HG03442 (cell line): Measurements from ENCODE around the gene LOXHD1.

Experiments
- ATAC-seq: cut with Tn5 transposase; IDR thresholded peaks from one replicate; pipeline ENCODE4 v1.9.1; 2021; ENCODE audit warnings: mild to moderate bottlenecking, moderate library complexity; ENCODE audit not compliant: unreplicated experiment

Gene LOXHD1

GRCh38 chr18:46575851-46576250 lies 81.2 kb downstream of the LOXHD1 start:
- ATAC-seq = no peak

DNA sequence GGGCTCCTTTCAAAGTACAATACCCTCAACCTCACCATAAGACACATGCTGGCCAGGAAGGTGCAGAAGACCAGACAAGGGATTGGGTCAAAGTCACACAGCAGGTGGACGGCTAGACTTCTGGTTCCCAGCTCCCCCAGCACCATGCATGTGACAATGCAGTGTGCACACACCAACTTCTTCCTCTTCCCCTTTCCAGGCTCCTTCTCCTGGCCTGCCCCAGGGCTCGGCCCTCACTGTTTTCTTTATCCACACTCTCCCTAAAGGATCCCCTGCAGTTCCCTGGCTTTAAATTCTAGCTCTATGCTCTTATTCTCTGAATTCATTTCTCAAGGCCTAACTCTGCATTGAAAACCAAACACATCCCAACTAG lies 82.3 kb downstream of the LOXHD1 start:
- ATAC-seq = no peak

DNA sequence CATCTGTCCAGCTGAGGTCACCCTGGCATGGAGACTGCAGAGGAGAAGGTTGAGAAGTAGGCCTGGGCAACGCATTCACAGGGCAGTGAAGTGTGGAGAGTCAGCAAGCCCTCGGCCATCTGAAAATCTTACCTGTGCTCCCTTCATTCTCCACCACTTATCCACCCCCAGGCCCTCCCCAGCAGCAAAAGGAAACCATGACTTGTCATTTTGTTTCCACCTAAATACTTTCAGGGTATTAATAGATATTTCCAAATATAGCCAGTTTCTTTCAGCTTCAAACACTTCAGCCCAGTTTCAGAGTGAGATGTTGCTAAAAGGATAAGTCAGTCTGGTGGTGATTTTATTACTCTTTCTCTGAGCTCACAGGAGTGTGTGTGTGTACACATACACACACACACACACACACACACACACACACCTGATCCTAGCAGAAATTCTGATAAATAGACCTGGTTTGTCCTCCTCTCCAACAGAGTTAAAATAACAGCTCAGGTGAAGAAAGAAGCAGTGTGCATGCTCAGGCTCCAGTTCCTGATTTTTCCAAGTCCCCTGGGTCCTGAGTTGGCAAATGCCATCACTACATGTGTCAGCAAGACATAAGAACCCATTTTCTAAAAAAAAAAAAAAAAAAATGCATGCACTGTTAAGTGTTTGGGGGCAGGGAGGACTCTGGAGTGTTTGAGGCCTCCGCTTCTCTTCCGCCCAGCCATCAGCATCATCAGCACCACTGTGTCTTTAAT lies 82.8 kb downstream of the LOXHD1 start:
- ATAC-seq = peak; percentile 72

DNA sequence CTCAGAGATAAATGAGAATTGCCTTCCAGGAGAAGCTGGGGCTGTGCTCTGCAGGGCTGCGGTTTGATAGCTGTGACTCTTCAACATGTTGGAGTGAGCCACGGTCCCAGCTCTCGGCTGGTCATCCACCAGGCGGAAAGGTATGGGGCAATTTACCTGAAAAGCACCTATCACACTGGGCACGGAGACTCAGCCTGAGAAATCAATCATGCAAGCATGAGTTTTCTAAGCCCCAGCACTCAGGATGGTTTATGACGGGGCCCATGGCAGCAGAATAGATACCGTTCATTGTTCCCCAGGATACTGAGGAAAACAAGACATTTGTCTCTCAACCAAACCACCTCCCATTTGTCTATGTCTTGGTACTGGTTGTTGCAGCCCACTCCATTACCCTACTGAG lies 83.9 kb downstream of the LOXHD1 start:
- ATAC-seq = no peak

DNA sequence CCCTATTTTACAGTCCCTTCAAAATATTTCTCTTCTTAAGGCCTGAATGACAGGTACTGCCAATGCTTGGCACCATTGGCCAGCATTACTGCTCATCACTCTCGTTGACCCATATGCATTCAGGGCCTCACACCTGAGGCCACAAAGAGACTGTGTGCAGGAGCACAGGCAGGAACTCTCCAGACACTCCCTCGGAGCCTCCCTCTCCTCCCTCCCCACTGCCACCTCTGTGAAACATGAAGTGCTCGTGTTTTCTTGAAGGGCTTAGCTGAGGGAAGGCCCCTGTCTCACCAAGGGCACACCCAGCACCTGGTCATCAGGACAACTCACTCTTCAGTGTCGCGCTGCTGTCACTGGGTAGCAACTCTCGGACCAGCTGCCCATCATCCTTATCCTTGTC lies 85.3 kb downstream of the LOXHD1 start:
- no peak for ATAC-seq

DNA sequence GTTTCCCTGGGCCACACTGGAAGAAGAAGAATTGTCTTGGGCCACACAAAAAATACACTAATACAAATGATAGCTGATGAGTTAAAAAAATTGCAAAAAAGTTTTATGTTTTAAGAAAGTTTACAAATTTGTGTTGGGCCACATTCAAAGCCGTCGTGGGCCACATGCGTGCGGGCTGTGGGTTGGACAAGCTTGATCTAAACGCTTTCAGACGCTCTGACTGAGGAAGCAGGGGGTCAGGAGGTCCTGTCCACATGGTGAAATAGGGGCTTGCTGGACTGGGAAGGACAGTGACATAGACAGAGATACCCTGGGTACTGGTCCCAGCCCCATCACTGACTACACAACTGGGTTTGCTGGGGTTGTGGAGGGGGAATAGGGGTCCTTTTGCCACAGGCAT lies 86.4 kb downstream of the LOXHD1 start:
- no peak for ATAC-seq

DNA sequence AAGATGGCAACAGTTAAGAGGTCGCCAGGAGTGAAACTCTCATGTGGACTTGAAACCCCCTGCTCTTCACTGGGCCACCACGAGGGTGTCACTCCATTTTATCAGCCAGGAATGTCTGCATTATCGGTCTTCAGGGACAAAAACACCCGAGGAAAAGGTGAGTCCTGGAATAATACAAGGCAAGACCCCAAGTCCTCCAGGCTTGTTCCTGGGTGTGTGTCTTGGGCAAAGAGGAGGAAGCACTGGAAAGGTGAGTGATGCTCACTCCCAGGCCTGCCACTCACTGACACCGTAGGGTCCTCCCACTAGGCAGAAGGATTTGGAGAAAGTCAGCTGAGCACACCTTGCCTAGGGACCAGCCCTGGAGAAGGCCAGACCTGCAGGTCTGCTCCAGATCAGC lies 86.9 kb downstream of the LOXHD1 start:
- no peak for ATAC-seq

- no peak for ATAC-seq
These were observed 87.8 kb downstream of the LOXHD1 start for GRCh38 chr18:46569211-46569610.

- no peak for ATAC-seq
These were observed 89.8 kb downstream of the LOXHD1 start for GRCh38 chr18:46567196-46567595.

GRCh38 chr18:46566111-46566510 lies 90.9 kb downstream of the LOXHD1 start:
- ATAC-seq = no peak

- ATAC-seq = no peak
These were observed 91.8 kb downstream of the LOXHD1 start for GRCh38 chr18:46565256-46565655.

DNA sequence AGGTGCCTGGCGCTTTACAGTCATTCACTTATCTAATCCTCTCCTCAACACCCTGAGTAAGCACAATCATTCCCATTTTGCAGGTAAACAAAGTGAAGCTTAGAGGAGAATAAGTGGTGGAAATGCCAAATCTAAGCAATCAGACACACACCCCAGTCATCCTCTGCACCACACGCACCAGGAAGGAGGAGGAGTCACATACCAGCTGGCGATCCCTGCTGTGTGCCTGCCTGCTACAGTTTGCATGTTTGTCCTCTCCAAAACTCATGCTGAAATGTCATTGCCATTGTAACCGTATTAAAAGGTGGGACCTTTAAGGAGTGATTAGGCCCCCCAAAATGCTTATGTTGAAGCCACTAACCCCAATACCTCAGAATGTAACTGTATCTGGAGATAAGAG lies 93.7 kb downstream of the LOXHD1 start:
- no peak for ATAC-seq

DNA sequence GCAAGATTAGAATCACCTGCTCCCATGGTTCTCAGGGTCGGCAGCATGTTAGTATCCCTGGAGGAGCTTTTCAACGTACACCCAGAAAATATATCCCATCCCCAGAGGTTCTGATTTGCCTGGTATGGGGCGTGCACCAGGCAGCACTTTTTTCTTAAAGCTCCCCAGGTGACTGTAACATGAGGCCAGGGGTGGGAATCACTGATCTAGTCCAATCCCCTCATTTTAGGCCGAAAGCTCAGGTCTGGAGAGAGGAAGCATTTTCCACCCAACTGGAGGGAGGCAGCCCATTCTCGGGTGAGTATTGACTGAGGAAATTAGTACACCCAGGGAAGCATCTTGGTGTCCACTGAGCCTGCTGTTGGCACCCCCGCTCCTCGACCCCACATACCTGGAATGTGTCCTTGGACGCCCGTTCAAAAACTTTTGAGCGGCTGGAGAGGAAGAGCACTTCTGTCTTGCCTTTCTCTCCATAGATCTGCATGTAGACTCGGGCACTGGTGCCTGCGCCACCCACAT lies 94.3 kb downstream of the LOXHD1 start:
- ATAC-seq = no peak

DNA sequence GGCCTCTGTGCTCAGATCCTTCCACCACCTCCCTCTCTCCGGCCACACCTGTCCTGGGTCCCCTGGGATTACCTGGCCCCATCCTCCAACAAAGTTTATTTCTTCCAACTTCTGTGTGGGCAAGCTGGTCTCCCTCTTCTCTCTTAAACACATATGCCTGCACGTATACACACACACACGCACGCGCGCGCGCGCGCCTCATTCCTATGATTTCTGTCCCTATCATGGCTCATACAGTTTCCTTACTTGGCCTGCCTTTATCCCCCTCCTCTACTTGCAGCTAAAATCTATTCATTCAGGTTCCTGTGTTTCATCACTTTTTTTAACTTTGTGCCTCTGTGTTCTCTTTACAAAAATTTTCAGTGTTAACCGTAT lies 96.4 kb downstream of the LOXHD1 start:
- ATAC-seq = no peak

DNA sequence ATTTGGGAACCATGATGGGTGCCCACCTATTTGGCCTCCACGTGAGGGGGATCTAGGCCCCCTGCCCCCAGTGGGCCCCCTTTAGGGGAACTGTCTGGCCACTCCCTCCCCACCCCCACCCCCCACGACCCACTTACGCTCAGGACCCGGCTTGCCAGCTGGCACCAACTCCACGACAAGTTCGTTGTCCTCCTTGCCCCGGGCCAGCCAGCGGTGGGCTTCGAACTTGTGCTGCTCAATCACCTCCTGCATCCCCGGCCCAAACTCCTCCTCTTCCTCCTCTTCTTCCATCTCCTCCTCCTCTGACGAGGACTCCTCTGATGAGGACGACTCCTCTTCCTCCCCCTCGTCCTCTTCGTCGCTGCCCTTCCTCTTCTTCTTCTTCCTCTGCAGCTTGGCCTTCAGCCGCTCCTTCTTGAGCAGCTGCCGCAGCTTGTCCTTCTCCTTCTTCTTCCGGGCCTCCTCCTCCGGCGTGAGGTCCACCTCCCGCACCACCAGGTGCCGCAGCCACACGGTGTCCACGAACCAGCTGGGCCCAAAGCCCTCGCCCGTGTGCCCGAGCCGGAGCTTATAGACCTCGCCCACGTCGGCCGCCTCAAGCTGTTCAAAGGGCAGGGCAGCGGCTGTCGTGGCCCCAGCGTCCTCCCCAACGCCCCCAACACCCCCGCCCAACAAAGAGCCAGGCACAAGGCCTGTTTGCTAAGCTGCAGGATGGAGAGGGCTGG lies 96.9 kb downstream of the LOXHD1 start:
- ATAC-seq = no peak

DNA sequence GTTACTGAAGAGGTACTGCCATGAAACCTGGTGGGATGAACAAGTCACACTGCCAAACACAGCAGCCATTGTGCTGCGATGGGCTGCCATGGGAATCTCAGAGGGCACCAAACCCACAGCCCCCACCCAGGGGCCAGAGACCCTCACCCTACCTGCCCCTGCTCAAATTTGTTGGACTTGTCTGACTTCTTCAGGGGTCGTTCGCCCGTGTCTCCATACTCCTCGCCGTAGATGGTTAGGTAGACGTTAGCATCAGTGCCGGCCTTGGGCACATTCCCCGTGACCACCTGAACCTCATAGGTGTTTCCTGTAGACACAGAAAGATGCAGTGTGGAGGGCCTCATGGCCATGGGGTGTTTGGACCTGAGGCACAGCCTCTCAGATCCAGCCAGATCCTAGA lies 97.7 kb downstream of the LOXHD1 start:
- no peak for ATAC-seq

- ATAC-seq = no peak
These were observed 100.3 kb downstream of the LOXHD1 start for GRCh38 chr18:46556590-46557206.

GRCh38 chr18:46555724-46556123 lies 101.3 kb downstream of the LOXHD1 start:
- no peak for ATAC-seq

DNA sequence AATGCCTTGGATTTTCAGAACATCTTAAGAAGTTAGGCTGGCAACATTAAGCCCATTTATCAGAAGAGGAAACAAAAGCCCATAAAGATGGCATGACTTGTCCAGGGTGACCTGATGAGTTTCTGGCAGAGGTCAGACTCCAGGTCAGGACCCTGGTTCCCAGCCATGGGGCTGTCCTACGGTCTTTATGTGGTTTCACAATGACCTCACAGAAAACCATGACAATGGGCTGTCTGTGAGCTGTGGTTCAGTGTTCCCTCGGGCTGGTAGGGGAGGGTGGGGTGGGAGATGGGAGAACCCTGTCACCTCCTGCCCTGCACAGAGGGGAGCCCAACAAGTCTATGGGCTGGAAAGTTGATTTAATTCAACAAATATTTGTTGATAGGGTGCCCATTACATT lies 101.8 kb downstream of the LOXHD1 start:
- ATAC-seq = no peak

- no peak for ATAC-seq
These were observed 102.5 kb downstream of the LOXHD1 start for GRCh38 chr18:46554406-46555080.

- ATAC-seq = no peak
These were observed 106.4 kb downstream of the LOXHD1 start for GRCh38 chr18:46550609-46551008.
